ENCODE results near the gene SLC25A20. TPM values are rescaled to one million over a fixed set of nuclear protein-coding genes. Genes with fewer than 3 reads are reported as not detected.

Gene SLC25A20
- total RNA-seq, 1 donor from 2014 or later: 7.5 TPM

- peak overlapping the region; percentile 67 for H3K4me3 ChIP-seq (ENCODE audit: low read depth, low read length)
- no peak for TF ChIP-seq CTCF (conservative IDR thresholded peaks at IDR 0.05; ENCODE audit: low read depth, low read length)
- DNase-seq (ENCODE audit: low read depth): no peak
Measured at GRCh38 chr3:48897460-48898376, 964 bp downstream of the SLC25A20 start.

DNA sequence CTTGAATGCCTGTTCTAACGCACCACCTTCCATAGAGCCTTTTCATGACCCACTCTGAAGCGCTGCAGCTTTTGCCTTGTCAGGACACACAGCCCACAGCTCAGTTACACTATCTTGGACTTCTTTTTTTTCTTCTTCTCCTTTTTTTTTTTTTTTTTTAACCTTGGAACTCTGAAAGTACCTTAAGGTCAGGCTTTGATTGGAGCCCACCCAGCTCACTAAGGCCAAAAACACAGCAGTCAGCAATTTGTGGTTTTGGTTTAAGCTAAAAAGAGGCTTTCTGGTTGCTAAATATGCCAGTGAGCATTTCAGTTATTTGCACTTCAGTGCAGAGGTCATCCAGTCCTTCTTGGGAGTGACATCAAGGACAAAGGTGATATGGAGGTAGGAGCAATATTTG, 1.7 kb downstream of the SLC25A20 start:
- H3K4me3 ChIP-seq (ENCODE audit: low read depth, low read length): no peak overlapping the region
- TF ChIP-seq CTCF (conservative IDR thresholded peaks at IDR 0.05; ENCODE audit: low read depth, low read length): no peak
- no peak for DNase-seq (ENCODE audit: low read depth)

DNA sequence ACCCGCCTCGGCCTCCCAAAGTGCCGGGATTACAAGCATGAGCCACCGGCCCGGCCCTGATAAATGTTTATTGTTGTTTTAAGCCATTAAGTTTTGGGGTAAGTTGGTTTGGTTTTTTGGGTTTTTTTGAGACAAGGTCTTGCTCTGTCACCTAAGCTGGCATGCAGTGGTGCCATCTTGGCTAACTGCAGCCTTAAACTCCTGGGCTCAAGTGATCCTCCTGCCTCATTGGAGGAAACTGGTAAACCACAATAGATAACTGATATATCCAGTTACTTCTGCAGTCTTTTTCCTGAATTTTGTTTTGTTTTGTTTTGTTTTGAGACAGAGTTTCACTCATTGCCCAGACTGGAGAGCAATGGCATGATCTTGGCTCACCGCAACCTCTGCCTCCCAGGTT, 4.2 kb downstream of the SLC25A20 start:
- no peak overlapping the region for H3K4me3 ChIP-seq (ENCODE audit: low read depth, low read length)
- TF ChIP-seq CTCF (conservative IDR thresholded peaks at IDR 0.05; ENCODE audit: low read depth, low read length): no peak
- no peak for DNase-seq (ENCODE audit: low read depth)

GRCh38 chr3:48891606-48892005, 7.1 kb downstream of the SLC25A20 start:
- DNase-seq (ENCODE audit: low read depth): no peak
- TF ChIP-seq CTCF (conservative IDR thresholded peaks at IDR 0.05; ENCODE audit: low read depth, low read length): no peak
- H3K4me3 ChIP-seq (ENCODE audit: low read depth, low read length): no peak overlapping the region

DNA sequence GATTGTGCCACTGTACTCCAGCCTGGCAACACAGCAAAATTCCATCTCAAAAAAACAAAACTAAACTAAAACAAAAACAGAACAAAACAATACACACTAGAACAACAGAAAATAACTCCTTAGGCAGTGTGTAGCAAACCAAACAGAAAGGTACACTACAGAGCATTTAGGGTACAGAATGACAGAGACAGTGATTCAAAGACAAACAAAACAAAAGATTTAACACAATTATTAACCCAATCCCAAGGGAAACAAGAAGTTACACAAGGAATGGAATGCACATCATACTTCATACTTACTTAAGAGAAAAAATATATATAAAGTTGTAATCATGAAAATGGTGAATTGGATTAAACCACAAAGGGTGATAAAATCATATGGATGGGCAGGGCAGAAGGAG, 12.9 kb downstream of the SLC25A20 start:
- DNase-seq (ENCODE audit: low read depth): peak; percentile 15
- TF ChIP-seq CTCF (conservative IDR thresholded peaks at IDR 0.05; ENCODE audit: low read depth, low read length): no peak
- no peak overlapping the region for H3K4me3 ChIP-seq (ENCODE audit: low read depth, low read length)

GRCh38 chr3:48881652-48882114, 17.0 kb downstream of the SLC25A20 start:
- TF ChIP-seq CTCF (conservative IDR thresholded peaks at IDR 0.05; ENCODE audit: low read depth, low read length): no peak
- DNase-seq (ENCODE audit: low read depth): no peak
- H3K4me3 ChIP-seq (ENCODE audit: low read depth, low read length): no peak overlapping the region

DNA sequence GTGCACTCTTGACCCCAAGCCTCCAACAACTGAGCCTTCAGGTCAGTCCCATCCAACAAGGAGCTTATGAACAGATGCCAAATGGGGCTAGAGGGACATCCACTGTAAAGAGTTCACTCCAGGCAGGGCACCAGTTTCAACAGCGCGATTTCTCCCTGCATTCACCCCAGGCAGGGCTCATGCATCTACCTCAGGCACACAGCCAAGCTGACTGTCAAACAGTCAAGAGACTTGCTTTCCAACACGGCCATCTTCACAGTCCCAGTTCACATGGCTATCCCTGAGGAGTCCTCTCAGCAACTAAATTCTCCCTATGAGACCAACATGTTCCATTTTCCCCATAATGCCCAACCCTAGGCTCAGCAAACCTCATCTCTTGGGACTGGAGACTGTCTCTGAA, 17.7 kb downstream of the SLC25A20 start:
- no peak for DNase-seq (ENCODE audit: low read depth)
- no peak overlapping the region for H3K4me3 ChIP-seq (ENCODE audit: low read depth, low read length)
- no peak for TF ChIP-seq CTCF (conservative IDR thresholded peaks at IDR 0.05; ENCODE audit: low read depth, low read length)
